A549 (cell line): ENCODE results near the gene TTYH3. TPM values are rescaled to one million over a fixed set of nuclear protein-coding genes. Genes with fewer than 3 reads are reported as not detected.
"Not testable (repeated sequence)": the region's sequence is repeated elsewhere in the genome, so short reads cannot be mapped to it uniquely, and the experiment has no call there.

ENCODE experiments used
- ATAC-seq, 2 experiments: fragments of 200-7000 bp in 1 of 2; fragments of >200 bp in 1 of 2; cut with Nextera tagmentation in 1 of 2; cut with Tn5 transposase in 1 of 2; 3 replicates each; pipeline versions ENCODE4 v1.8.0 to v1.9.1; 2018 to 2020; ENCODE audit warnings: mild to moderate bottlenecking in 1 of 2, moderate library complexity in 1 of 2
- CTCF ChIA-PET: fragments of 300-600 bp; sonication (Branson Sonifier 250); formaldehyde crosslinking; extraction: SDS; loops from one replicate; lab custom pipeline; 2021; ENCODE audit warnings: antibody characterized with exemption, inconsistent platforms; lab: Yijun Ruan, JAX
- POLR2A ChIA-PET: fragments of 350-600 bp; formaldehyde crosslinking; extraction: SDS; loops from one replicate; lab custom pipeline; 2021; ENCODE audit warnings: antibody characterized with exemption, inconsistent platforms; lab: Yijun Ruan, JAX
- DNase-seq, 2 experiments: peaks; one replicate each; pipeline versions ENCODE4 v3.0.0 to v3.0.0-alpha.2; 2011 to 2016; ENCODE audit warnings: low read depth in 1 of 2, low spot score in 1 of 2
- FAIRE-seq: peaks from 2 replicates; lab custom pipeline; 2011; peaks lifted over from hg19 to GRCh38; lab: Jason Lieb, UNC
- H3K27ac ChIP-seq, 2 experiments: fragments of >200 bp; sonication (Bioruptor Twin); formaldehyde crosslinking; 3 replicates each; pipeline ENCODE4 v1.5.1; 2016 to 2017
- H3K4me1 ChIP-seq: fragments of >200 bp; sonication (Bioruptor Twin); formaldehyde crosslinking; 3 replicates; pipeline ENCODE4 v1.6.1; 2016
- H3K4me2 ChIP-seq: fragments of >200 bp; sonication (Bioruptor Twin); formaldehyde crosslinking; 3 replicates; pipeline ENCODE4 v1.6.1; 2016
- H3K4me3 ChIP-seq: fragments of >200 bp; sonication (Bioruptor Twin); formaldehyde crosslinking; 3 replicates; pipeline ENCODE4 v1.5.1; 2016
- H3K9me3 ChIP-seq: fragments of >200 bp; sonication (Bioruptor Twin); formaldehyde crosslinking; 3 replicates; pipeline ENCODE4 v1.6.1; 2016
- CHD2 ChIP-seq: fragments of 150-350 bp; IDR thresholded peaks from 2 replicates; pipeline ENCODE4 v1.6.1; 2014; ENCODE audit warnings: low read length; ENCODE audit not compliant: partially characterized antibody
- EHMT2 ChIP-seq: fragments of 200-600 bp; sonication (generic); IDR thresholded peaks from 2 replicates; pipeline ENCODE4 v1.6.1; 2016; ENCODE audit warnings: antibody characterized with exemption, low read depth, mild to moderate bottlenecking, moderate library complexity
- EP300 ChIP-seq, 2 experiments: fragments of >200 bp; sonication (Bioruptor Twin); formaldehyde crosslinking; IDR thresholded peaks; 2 replicates in 1 of 2; 3 replicates in 1 of 2; pipeline ENCODE4 v1.6.1; 2016 to 2017
- FOSB ChIP-seq: fragments of 250-450 bp; sonication (Bioruptor Pico); IDR thresholded peaks from 2 replicates; pipeline ENCODE4 v1.5.0; 2020; ENCODE audit warnings: mild to moderate bottlenecking, moderate library complexity
- HOXB5 ChIP-seq: fragments of 250-450 bp; sonication (Bioruptor Pico); IDR thresholded peaks from 2 replicates; pipeline ENCODE4 v1.5.0; 2020; ENCODE audit warnings: mild to moderate bottlenecking, moderate library complexity
- KDM1A ChIP-seq: fragments of 200-600 bp; sonication (generic); IDR thresholded peaks from 2 replicates; pipeline ENCODE4 v1.6.1; 2016; ENCODE audit warnings: low read depth, mild to moderate bottlenecking
- MAFK ChIP-seq: fragments of 450-650 bp; IDR thresholded peaks from 2 replicates; pipeline ENCODE4 v1.6.1; 2014; ENCODE audit not compliant: partially characterized antibody
- MAZ ChIP-seq: fragments of 150-350 bp; IDR thresholded peaks from 2 replicates; pipeline ENCODE4 v1.6.1; 2014; ENCODE audit warnings: antibody characterized with exemption, low read depth, low read length, borderline replicate concordance
- NFE2L2 ChIP-seq: fragments of 150-350 bp; conservative IDR thresholded peaks from 2 replicates; pipeline ENCODE4 v1.6.1; 2014; ENCODE audit warnings: low read length
- PHF8 ChIP-seq: fragments of 200-600 bp; sonication (generic); IDR thresholded peaks from 2 replicates; pipeline ENCODE4 v1.6.1; 2016; ENCODE audit warnings: low read depth, mild to moderate bottlenecking, antibody characterized with exemption, moderate library complexity, borderline replicate concordance
- POLR2A ChIP-seq: IDR thresholded peaks from 2 replicates; pipeline ENCODE4 v1.6.1; 2012; ENCODE audit warnings: mild to moderate bottlenecking, low read length
- RARB ChIP-seq: fragments of 250-450 bp; sonication (Bioruptor Pico); IDR thresholded peaks from 2 replicates; pipeline ENCODE4 v1.8.0; 2021; ENCODE audit warnings: mild to moderate bottlenecking, moderate library complexity
- RNF2 ChIP-seq: fragments of 200-600 bp; sonication (generic); IDR thresholded peaks from 2 replicates; pipeline ENCODE4 v1.6.1; 2016; ENCODE audit warnings: low read depth, mild to moderate bottlenecking, antibody characterized with exemption, moderate library complexity, borderline replicate concordance
- SREBF2 ChIP-seq: fragments of 450-650 bp; IDR thresholded peaks from 2 replicates; pipeline ENCODE4 v1.6.1; 2014; ENCODE audit warnings: mild to moderate bottlenecking, moderate library complexity
- ZSCAN20 ChIP-seq: fragments of 250-450 bp; sonication (Bioruptor Pico); IDR thresholded peaks from 2 replicates; pipeline ENCODE4 v1.8.0; 2022; ENCODE audit warnings: mild to moderate bottlenecking, moderate library complexity
- WGBS: methylation state at CpG from one replicate; pipeline ENCODE4 v1.1.6; 2017; ENCODE audit errors: missing lambda C conversion rate; 5-methylcytosine and 5-hydroxymethylcytosine counted together
- polyA plus RNA-seq, 4 experiments: library from polyadenylated mRNA; depleted of rRNA in 3 of 4; stranded (reverse); fragments of >200 nt; fragmentation: RNase III in 1 of 4; extraction: RNeasy Plus Mini Kit Qiagen cat#74134 plus additional on column Dnase treatment in 1 of 4; gene quantifications; 2 replicates in 3 of 4; 3 replicates in 1 of 4; pipeline ENCODE4 v1.2.3, GENCODE V29; 2011 to 2017
- TF ChIP-seq, protein P1 (sequence below): IDR thresholded peaks from 2 replicates; pipeline ENCODE4 v1.6.1; 2012; ENCODE audit warnings: low read depth, borderline replicate concordance
- TF ChIP-seq, protein P2 (sequence below): fragments of 150-350 bp; IDR thresholded peaks from 2 replicates; pipeline ENCODE4 v1.6.1; 2014; ENCODE audit warnings: low read depth, mild to moderate bottlenecking, low read length

Gene TTYH3
- polyA plus RNA-seq, 2 of the 4 experiments (the other 2 are of a cell fraction): 11.3 to 43.6 TPM

DNA sequence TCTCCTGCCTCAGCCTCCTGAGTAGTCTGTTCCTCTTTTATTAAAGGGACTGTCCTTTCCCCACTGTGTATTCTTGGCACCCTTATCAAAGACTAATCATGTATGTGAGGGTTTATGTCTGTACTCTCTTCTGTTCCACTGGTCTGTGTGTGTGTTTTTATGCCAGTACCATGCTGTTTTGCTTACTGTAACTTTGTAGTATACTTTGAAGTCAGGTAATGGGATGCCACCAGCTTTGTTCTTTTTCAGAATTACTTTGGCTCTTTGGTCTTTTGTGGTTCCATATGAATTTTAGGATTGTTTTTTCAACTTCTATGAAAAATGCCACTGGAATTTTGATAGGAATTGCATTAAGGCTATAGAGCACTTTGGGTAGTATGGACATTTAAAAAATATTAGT, 42.1 kb downstream of the TTYH3 start:
- no peak overlapping the region for H3K4me2 ChIP-seq
- no peak overlapping the region for H3K27ac ChIP-seq
- no peaks in the 10 kb centered on the region for H3K4me1 ChIP-seq
- peaks cover 3% of the 10 kb centered on the region; the same call in 2 of the 3 replicates for H3K9me3 ChIP-seq
- TF ChIP-seq, protein P1, sequence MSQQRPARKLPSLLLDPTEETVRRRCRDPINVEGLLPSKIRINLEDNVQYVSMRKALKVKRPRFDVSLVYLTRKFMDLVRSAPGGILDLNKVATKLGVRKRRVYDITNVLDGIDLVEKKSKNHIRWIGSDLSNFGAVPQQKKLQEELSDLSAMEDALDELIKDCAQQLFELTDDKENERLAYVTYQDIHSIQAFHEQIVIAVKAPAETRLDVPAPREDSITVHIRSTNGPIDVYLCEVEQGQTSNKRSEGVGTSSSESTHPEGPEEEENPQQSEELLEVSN: no peak
- TF ChIP-seq KDM1A: peak; percentile 59; the same call in 1 of the 2 replicates
- ATAC-seq (no peak), DNase-seq (no peak), FAIRE-seq (no peak)
- CTCF ChIA-PET: interaction anchor here (5.7 to 9.2 kb wide), 2 partner anchors 8 to 223 kb away, joined by 32 to 108 read pairs; no protein-coding TSS in a partner anchor
- POLR2A ChIA-PET: no interaction called here
- H3K4me3 ChIP-seq: no peak overlapping the region

DNA sequence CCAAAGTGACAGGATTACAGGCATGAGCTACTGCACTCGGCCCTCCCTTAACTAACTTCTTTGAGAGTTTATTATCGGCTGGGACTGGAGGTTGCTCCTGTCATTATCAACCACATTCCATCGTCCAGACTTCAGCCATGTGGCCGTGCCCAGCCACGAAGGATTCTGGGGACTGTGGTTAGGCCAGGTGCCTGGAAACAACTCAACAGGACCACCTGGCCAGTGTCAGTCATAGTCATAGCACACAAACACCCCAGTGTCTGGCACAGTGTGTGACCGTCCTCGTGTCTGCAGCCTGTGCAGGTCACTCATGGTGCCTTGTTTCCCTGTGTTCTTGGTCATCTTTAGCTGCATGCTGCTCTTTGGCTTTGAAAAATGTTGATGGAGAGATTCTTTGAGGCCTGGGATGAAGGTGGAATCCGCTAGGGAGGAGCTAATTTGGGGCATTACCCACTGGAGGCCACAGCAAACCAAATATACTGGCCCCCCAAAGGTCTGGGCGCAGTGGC, 43.5 kb downstream of the TTYH3 start:
- DNase-seq: no peak
- ATAC-seq: no peak
- WGBS: 55% methylated on average over 9 of the region's 9 CpGs
- ChIA-PET CTCF (interaction anchor here (0.5 to 5.7 kb wide), 4 partner anchors 33 to 1958 kb away, joined by 3 to 32 read pairs (median 4); no protein-coding TSS in a partner anchor), POLR2A (no interaction called here)
- Histone ChIP-seq H3K4me1 (no peaks in the 10 kb centered on the region), H3K4me2 (no peak overlapping the region), H3K9me3 (peaks cover 3% of the 10 kb centered on the region; the same call in 2 of the 3 replicates), H3K4me3 (no peak overlapping the region), H3K27ac (no peak overlapping the region)
- no peak for FAIRE-seq
- TF ChIP-seq MAZ: no peak
- no peak for TF ChIP-seq EP300 (IDR thresholded peaks at IDR 0.05)
- TF ChIP-seq ZSCAN20 (CRISPR knock-in tag): no peak
- TF ChIP-seq FOSB (CRISPR knock-in tag): no peak
- TF ChIP-seq KDM1A: no peak
- TF ChIP-seq, protein P1: no peak
- TF ChIP-seq POLR2A: no peak
- no peak for TF ChIP-seq PHF8
- TF ChIP-seq RNF2: no peak
- TF ChIP-seq CHD2: no peak
- TF ChIP-seq RARB: no peak
- TF ChIP-seq MAFK: no peak
- TF ChIP-seq SREBF2: no peak
- no peak for TF ChIP-seq NFE2L2
- no peak for TF ChIP-seq EHMT2
- TF ChIP-seq, protein P2, sequence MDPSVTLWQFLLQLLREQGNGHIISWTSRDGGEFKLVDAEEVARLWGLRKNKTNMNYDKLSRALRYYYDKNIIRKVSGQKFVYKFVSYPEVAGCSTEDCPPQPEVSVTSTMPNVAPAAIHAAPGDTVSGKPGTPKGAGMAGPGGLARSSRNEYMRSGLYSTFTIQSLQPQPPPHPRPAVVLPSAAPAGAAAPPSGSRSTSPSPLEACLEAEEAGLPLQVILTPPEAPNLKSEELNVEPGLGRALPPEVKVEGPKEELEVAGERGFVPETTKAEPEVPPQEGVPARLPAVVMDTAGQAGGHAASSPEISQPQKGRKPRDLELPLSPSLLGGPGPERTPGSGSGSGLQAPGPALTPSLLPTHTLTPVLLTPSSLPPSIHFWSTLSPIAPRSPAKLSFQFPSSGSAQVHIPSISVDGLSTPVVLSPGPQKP: no peak
- no peak for TF ChIP-seq HOXB5 (CRISPR knock-in tag)

DNA sequence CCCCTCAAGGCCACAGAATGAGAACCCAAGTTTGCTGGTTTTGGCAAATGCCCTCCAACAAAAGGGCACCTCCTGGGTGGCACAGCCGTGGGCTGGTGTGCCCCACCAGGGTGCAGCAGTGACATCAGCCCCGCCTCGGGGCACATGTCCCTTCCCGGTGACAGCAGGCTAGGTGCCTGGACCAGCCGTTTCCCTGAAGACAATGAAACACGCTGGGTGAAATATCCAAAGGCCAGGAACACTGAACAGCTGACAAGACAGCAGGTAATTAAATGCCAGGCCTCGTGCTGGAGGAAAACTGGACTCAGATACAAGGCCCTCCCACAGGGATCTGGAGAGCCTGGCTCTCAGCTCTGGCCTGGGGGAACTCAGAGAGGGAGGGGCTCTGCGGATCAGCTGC, 44.8 kb downstream of the TTYH3 start:
- H3K4me2 ChIP-seq, ATAC-seq, H3K4me1 ChIP-seq, H3K27ac ChIP-seq, FAIRE-seq, DNase-seq, H3K4me3 ChIP-seq, POLR2A ChIA-PET, H3K9me3 ChIP-seq: not testable (repeated sequence)
- 72% methylated on average over 7 of the region's 8 CpGs for WGBS
- CTCF ChIA-PET: interaction anchor here (0.7 kb wide), 1 partner anchor 138 kb away, joined by 3 read pairs; no protein-coding TSS in a partner anchor

DNA sequence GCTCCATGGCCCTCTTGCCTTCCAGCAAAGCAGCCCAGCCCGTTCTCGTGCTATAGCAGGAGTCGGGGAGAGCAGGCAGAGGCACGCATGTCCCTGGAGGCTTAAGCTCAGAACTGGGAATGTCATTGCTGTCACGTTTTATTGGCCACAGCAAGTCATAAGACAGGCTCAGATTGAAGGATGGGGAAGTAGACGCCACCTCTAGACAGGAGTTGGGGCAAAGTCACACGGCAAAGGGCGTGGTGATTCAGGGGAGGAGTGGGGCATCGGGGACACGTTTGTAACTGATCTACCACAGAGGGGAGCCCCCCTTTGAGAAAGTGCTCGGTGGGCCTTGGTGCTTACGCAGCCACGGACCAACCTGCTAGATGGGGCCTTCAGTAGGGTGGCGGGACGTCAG, 46.7 kb downstream of the TTYH3 start:
- WGBS: 87% methylated on average over 13 of the region's 15 CpGs
- H3K4me1 ChIP-seq, DNase-seq, H3K4me3 ChIP-seq, FAIRE-seq, H3K9me3 ChIP-seq, H3K4me2 ChIP-seq, ATAC-seq, H3K27ac ChIP-seq: not testable (repeated sequence)
- ChIA-PET POLR2A (interaction anchor here (0.5 kb wide), 1 partner anchor 219 kb away, joined by 3 read pairs; no protein-coding TSS in a partner anchor), CTCF (interaction anchor here (4.2 to 6.5 kb wide), 2 partner anchors 9 to 13 kb away, joined by 38 to 108 read pairs; no protein-coding TSS in a partner anchor)

DNA sequence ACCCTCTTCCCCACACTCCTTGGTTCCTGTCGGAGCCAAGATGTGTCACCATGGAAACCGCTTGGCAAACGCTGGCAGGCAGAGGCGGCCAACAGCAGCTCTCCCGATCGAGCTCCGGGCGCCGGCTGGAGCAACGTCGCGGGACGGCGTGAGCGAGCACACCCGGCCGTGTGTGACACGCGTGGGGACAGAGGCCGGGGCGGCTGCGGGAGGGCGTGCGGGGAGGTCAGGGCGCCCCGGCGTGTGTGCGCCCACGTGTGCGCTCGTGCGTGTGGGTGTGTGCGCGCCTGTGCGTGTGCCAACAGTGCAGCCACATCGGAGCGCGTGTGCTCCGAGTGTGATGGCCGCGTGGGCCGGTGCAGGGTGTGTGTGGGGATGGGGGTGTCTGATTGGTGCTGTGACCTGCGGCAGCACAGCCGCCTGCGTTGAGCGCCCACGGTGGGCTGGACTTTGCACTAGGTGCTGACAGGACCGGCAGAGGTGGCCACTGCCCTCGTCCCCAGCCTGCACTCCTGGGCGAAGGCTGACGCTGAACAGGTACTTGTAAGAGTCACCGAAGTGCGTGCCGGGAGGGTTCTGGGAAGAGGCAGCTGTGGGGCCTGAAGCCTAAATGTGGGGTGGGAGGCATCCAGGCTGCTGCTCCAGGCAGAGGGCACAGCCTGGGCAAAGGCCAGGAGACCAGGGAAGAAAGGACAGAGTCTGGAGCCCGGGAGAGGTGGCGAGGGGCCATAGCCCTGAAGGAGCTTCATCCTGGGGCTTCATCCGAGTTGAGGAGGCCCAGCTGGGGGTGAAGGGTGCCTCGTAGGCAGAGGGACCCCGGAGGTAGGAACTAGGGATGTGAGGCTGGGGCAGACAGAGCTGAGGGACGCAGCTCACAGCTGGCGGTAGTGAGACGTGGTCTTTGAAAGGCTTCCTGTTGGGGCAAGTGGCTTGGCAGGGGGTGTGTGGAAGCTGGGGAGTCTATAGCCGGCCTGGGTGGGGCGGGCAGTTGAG, 47.6 kb downstream of the TTYH3 start:
- H3K4me1 ChIP-seq, H3K27ac ChIP-seq, FAIRE-seq, POLR2A ChIA-PET, H3K4me3 ChIP-seq, H3K9me3 ChIP-seq, DNase-seq: not testable (repeated sequence)
- 62% methylated on average over 40 of the region's 64 CpGs for WGBS
- CTCF ChIA-PET: interaction anchor here (0.5 to 6.5 kb wide), 24 partner anchors 10 to 235 kb away, joined by 3 to 108 read pairs (median 7); partner anchors contain the start of gene TTYH3
- ATAC-seq: peak; percentile 7 to 14; a peak in 3 of 6 replicates
- peak overlapping the region; percentile 44; the same call in 2 of the 3 replicates for H3K4me2 ChIP-seq
